K562 (cell line): ENCODE measurements around the gene NLRC3. TPM values are rescaled to one million over a fixed set of nuclear protein-coding genes. Genes with fewer than 3 reads are reported as not detected.
A peak's percentile ranks its signal among the peaks of the same experiment; 100 is the strongest.

Experiments
- ATAC-seq: fragments of 200-7000 bp; cut with Tn5 transposase; 3 replicates; pipeline ENCODE4 v1.9.1; 2020; ENCODE audit warnings: moderate library complexity
- BruUV-seq: library from RNA; stranded (reverse); fragments of 400-500 nt; replicated peaks from 2 replicates; lab custom pipeline; 2021; lab: Mats Ljungman, UMichigan
- CTCF ChIA-PET: fragments of 300-600 bp; formaldehyde crosslinking; extraction: SDS; loops from one replicate; lab custom pipeline; 2021; ENCODE audit warnings: low intra/inter-chr PET ratio; lab: Yijun Ruan, JAX
- POLR2A ChIA-PET: fragments of 300-600, 350-650 bp; sonication (Branson Sonifier 250); formaldehyde crosslinking; extraction: SDS; loops from one replicate; lab custom pipeline; 2021; ENCODE audit warnings: antibody characterized with exemption, inconsistent platforms; lab: Yijun Ruan, JAX
- DNase-seq, 4 experiments: peaks; one replicate each; pipeline versions ENCODE4 v3.0.0 to v3.0.0-alpha.2; 2011 to 2018; ENCODE audit warnings: low spot score in 3 of 4, mixed read lengths in 3 of 4; ENCODE audit errors: extremely low read depth in 1 of 4
- FAIRE-seq: peaks from 2 replicates; lab custom pipeline; 2011; peaks lifted over from hg19 to GRCh38; lab: Jason Lieb, UNC
- H2AFZ ChIP-seq: 2 replicates; pipeline ENCODE4 v1.6.0; 2011; ENCODE audit warnings: low read depth, low read length, control low read depth, inconsistent platforms
- H3K27ac ChIP-seq: fragments of 200-600 bp; 3 replicates; pipeline ENCODE4 v1.8.0; 2011; ENCODE audit warnings: low read depth, mild to moderate bottlenecking, control low read depth, inconsistent platforms, low read length, moderate library complexity, mixed read lengths; ENCODE audit errors: extremely low read depth
- H3K27me3 ChIP-seq, 2 experiments: fragments of 300-600 bp in 1 of 2; 2 replicates in 1 of 2; 3 replicates in 1 of 2; pipeline versions ENCODE4 v1.6.0 to v1.8.0; 2011; ENCODE audit warnings: inconsistent platforms in 2 of 2, low read length in 2 of 2, mild to moderate bottlenecking in 1 of 2, mixed read lengths in 1 of 2, moderate library complexity in 1 of 2; ENCODE audit not compliant: control insufficient read depth in 2 of 2, insufficient read depth in 2 of 2
- H3K36me3 ChIP-seq: fragments of 300-600 bp; 3 replicates; pipeline ENCODE4 v1.8.0; 2011; ENCODE audit warnings: mild to moderate bottlenecking, low read length, inconsistent platforms; ENCODE audit not compliant: control insufficient read depth, insufficient read depth
- H3K4me1 ChIP-seq, 2 experiments: fragments of 200-600 bp in 1 of 2; replicated peaks in 1 of 2; 2 replicates in 1 of 2; 3 replicates in 1 of 2; pipeline versions ENCODE4 v1.5.1 to v1.8.0; 2011; ENCODE audit warnings: inconsistent platforms in 2 of 2, low read length in 2 of 2, mild to moderate bottlenecking in 1 of 2, mixed read lengths in 1 of 2, moderate library complexity in 1 of 2; ENCODE audit not compliant: control insufficient read depth in 2 of 2, insufficient read depth in 2 of 2
- H3K4me2 ChIP-seq: 2 replicates; pipeline ENCODE4 v1.6.1; 2011; ENCODE audit warnings: low read length, control low read depth, inconsistent platforms, mixed read lengths; ENCODE audit not compliant: insufficient read depth
- H3K4me3 ChIP-seq: fragments of 200-600 bp; sonication (generic), shearing (Covaris generic); 2 replicates; pipeline ENCODE4 v1.5.1; 2016; ENCODE audit warnings: control low read depth, inconsistent platforms
- H3K79me2 ChIP-seq: fragments of 200-600 bp; 3 replicates; pipeline ENCODE4 v1.8.0; 2011; ENCODE audit warnings: low read length, inconsistent platforms; ENCODE audit not compliant: control insufficient read depth, insufficient read depth
- H3K9ac ChIP-seq, 2 experiments: 2 replicates each; pipeline versions ENCODE4 v1.6.0 to v1.6.1; 2011; ENCODE audit warnings: low read depth in 2 of 2, low read length in 2 of 2, control low read depth in 1 of 2, inconsistent platforms in 1 of 2, mild to moderate bottlenecking in 1 of 2, mixed read lengths in 1 of 2; ENCODE audit not compliant: insufficient read depth in 1 of 2
- H3K9me1 ChIP-seq: one replicate; pipeline ENCODE4 v1.6.0; 2011; ENCODE audit warnings: inconsistent platforms, mild to moderate bottlenecking, low read length, moderate library complexity; ENCODE audit not compliant: control insufficient read depth, insufficient read depth
- H3K9me3 ChIP-seq: replicated peaks from 2 replicates; pipeline ENCODE4 v1.5.1; 2011; ENCODE audit warnings: low read depth, low read length, inconsistent platforms; ENCODE audit not compliant: control insufficient read depth, insufficient read depth
- H4K20me1 ChIP-seq: replicated peaks from 2 replicates; pipeline ENCODE4 v1.6.1; 2011; ENCODE audit warnings: low read length, inconsistent platforms, mixed read lengths; ENCODE audit not compliant: control insufficient read depth, insufficient read depth
- BRD4 ChIP-seq: fragments of 200-600 bp; sonication (generic); IDR thresholded peaks from 2 replicates; pipeline ENCODE4 v1.6.1; 2017; ENCODE audit warnings: inconsistent platforms
- C11orf30 ChIP-seq: fragments of 450-650 bp; IDR thresholded peaks from 2 replicates; pipeline ENCODE4 v1.6.1; 2016; ENCODE audit warnings: low read depth, mild to moderate bottlenecking
- CTBP1 ChIP-seq: fragments of 450-650 bp; IDR thresholded peaks from 2 replicates; pipeline ENCODE4 v1.6.1; 2016; ENCODE audit warnings: borderline replicate concordance
- E2F6 ChIP-seq, 2 experiments: IDR thresholded peaks; 2 replicates each; pipeline ENCODE4 v1.6.1; 2011; ENCODE audit warnings: borderline replicate concordance in 1 of 2, control low read depth in 1 of 2, low read depth in 1 of 2, low read length in 1 of 2, mild to moderate bottlenecking in 1 of 2, mixed read lengths in 1 of 2, moderate library complexity in 1 of 2; ENCODE audit not compliant: insufficient read depth in 1 of 2, insufficient read length in 1 of 2, poor library complexity in 1 of 2, severe bottlenecking in 1 of 2; ENCODE audit errors: extremely low read depth in 1 of 2
- MAFF ChIP-seq: IDR thresholded peaks from 2 replicates; pipeline ENCODE4 v1.6.1; 2012; ENCODE audit warnings: low read length, improper control_type of control experiment
- MTA2 ChIP-seq: fragments of 450-650 bp; IDR thresholded peaks from 2 replicates; pipeline ENCODE4 v1.6.1; 2016; ENCODE audit warnings: low read depth
- NFE2 ChIP-seq: IDR thresholded peaks from 2 replicates; pipeline ENCODE4 v1.6.1; 2014; ENCODE audit warnings: antibody characterized with exemption, low read depth
- PKNOX1 ChIP-seq: fragments of 450-650 bp; IDR thresholded peaks from 2 replicates; pipeline ENCODE4 v1.6.1; 2016
- RBFOX2 ChIP-seq: fragments of 200-400 bp; formaldehyde crosslinking; IDR thresholded peaks from 2 replicates; pipeline ENCODE4 v1.6.1; 2017; ENCODE audit warnings: low read depth, mild to moderate bottlenecking, low read length, moderate library complexity
- SETDB1 ChIP-seq: IDR thresholded peaks from one replicate; pipeline ENCODE4 v1.6.1; 2012; ENCODE audit warnings: low read length, control low read depth, inconsistent platforms
- SP1 ChIP-seq: sonication (generic); formaldehyde crosslinking; IDR thresholded peaks from 2 replicates; pipeline ENCODE4 v1.8.1; 2022; ENCODE audit warnings: mild to moderate bottlenecking, missing genetic modification reagents
- ZBTB1 ChIP-seq: sonication (generic); formaldehyde crosslinking; IDR thresholded peaks from 2 replicates; pipeline ENCODE4 v1.8.1; 2023; ENCODE audit warnings: missing genetic modification reagents, low read depth, mild to moderate bottlenecking, borderline replicate concordance
- ZNF253 ChIP-seq: fragments of 250-450 bp; sonication (Bioruptor Pico); conservative IDR thresholded peaks from 2 replicates; pipeline ENCODE4 v1.6.1; 2021; ENCODE audit warnings: mild to moderate bottlenecking
- ZNF316 ChIP-seq: fragments of 450-650 bp; IDR thresholded peaks from 2 replicates; pipeline ENCODE4 v1.6.1; 2016
- ZNF449 ChIP-seq: fragments of 250-450 bp; sonication (Bioruptor Pico); IDR thresholded peaks from 2 replicates; pipeline ENCODE4 v1.8.0; 2022; ENCODE audit warnings: moderate library complexity, mild to moderate bottlenecking, inconsistent platforms
- WGBS: fragments of 100-300 bp; shearing (Covaris generic); methylation state at CpG from one replicate; pipeline ENCODE4 v1.1.6; 2016; ENCODE audit warnings: low coverage, mixed read lengths; ENCODE audit not compliant: insufficient coverage; ENCODE audit errors: missing lambda C conversion rate; 5-methylcytosine and 5-hydroxymethylcytosine counted together
- in situ Hi-C: fragments of 300-500 bp; cut with MboI; formaldehyde crosslinking; loops from 4 replicates; pipeline ENCODE4 v1.15.0; 2018; ENCODE audit warnings: inconsistent platforms, mixed read lengths
- intact Hi-C: fragments of 100-400 bp; cut with micrococcal nuclease; formaldehyde crosslinking; loops from 2 replicates; pipeline ENCODE4 v1.14.2; 2022
- polyA plus RNA-seq, 8 experiments: library from polyadenylated mRNA; depleted of rRNA in 4 of 8; stranded (reverse) in 5 of 8; unstranded in 3 of 8; fragments of >200 nt; fragmentation: Nextera tagmentation in 2 of 8; fragmentation: Illumina TruSeq in 1 of 8; extraction: Ambion mirVana in 2 of 8; extraction: Trizol in 1 of 8; gene quantifications; 2 replicates each; pipeline versions ENCODE4 v1.2.1 to v1.2.3, GENCODE V29; 2011 to 2014; ENCODE audit warnings: inconsistent platforms in 1 of 8, missing spikeins in 1 of 8
- total RNA-seq, 7 experiments: library from RNA; depleted of rRNA in 6 of 7; stranded (reverse); fragments of >200 nt in 6 of 7; fragmentation: Illumina TruSeq in 2 of 7; extraction: Trizol in 2 of 7; gene quantifications; 2 replicates each; pipeline versions ENCODE4 v1.2.1 to v1.2.3, GENCODE V29; 2011 to 2021; ENCODE audit warnings: low replicate concordance in 1 of 7
- TF ChIP-seq, protein P1 (sequence below), 2 experiments: IDR thresholded peaks; 2 replicates each; pipeline ENCODE4 v1.6.1; 2012; ENCODE audit warnings: improper control_type of control experiment in 2 of 2, low read depth in 2 of 2, low read length in 2 of 2, borderline replicate concordance in 1 of 2

The NLRC3 gene
- total and polyA plus RNA-seq, 9 of the 15 experiments (the other 6 are each of a cell fraction or from before 2014, with no cell fraction given), result 0.03 to 0.13 (median 0.03) TPM; not detected in 4

DNA sequence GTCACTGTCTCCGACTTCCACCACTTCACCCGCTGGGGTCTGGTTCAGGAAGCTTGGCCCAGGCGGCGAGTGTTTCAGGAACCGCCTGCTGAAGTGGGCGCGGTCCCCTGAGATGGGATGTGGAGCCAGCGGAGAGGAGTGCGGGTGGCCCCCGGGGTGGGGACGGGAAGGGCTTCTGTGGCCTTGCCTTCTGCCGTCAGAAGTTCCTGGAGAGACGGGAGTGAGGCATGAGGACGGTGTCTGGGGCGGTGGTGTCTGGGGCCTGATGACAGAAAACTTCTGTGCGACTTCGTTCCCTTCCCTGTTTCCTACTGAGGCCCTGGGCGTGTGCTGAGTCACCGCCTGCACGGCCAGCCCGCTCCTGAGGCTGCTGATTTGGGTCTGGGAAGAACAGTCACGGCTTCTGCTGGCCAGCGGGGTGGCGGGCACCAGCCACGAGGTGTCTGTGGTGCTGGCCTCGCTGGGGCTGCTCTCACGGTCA, 12.3 kb upstream of the NLRC3 start:
- peaks cover 10 to 26% of the 10 kb centered on the region in 2 experiments; a peak in 4 of 5 replicates for H3K4me1 ChIP-seq
- H3K9me3 ChIP-seq, result no peaks in the 10 kb centered on the region
- H3K27ac ChIP-seq, result peak overlapping the region; percentile 52; the same call in 2 of the 3 replicates
- WGBS, result 32% methylated on average over 24 of the region's 27 CpGs
- H3K4me2 ChIP-seq, result peak overlapping the region; percentile 24
- in situ Hi-C loops (no loop called here), intact Hi-C loops (no loop called here)
- FAIRE-seq, result peak; percentile 85
- DNase-seq, result peak; percentile 61 to 76 (median 66)
- peaks cover 4% of the 10 kb centered on the region for H3K9me1 ChIP-seq
- no peaks in the 10 kb centered on the region for H3K27me3 ChIP-seq
- ChIA-PET CTCF (no interaction called here), POLR2A (interaction anchor here (0.7 kb wide), 1 partner anchor 10 kb away, joined by 3 read pairs; no protein-coding TSS in a partner anchor)
- no peaks in the 10 kb centered on the region for H3K79me2 ChIP-seq
- peaks cover 6% of the 10 kb centered on the region; the same call in 1 of the 3 replicates for H3K36me3 ChIP-seq
- peak overlapping the region; percentile 28 to 85; a peak in 3 of 4 replicates for H3K9ac ChIP-seq
- H3K4me3 ChIP-seq, result no peak overlapping the region
- no peaks in the 10 kb centered on the region for H4K20me1 ChIP-seq
- peak; percentile 91 for ATAC-seq
- BruUV-seq, result no TSS peak
- peak overlapping the region; percentile 79 for H2AFZ ChIP-seq
- no peak for TF ChIP-seq SETDB1
- no peak for TF ChIP-seq PKNOX1
- TF ChIP-seq RBFOX2, result peak; percentile 36; the same call in 1 of the 2 replicates
- peak; percentile 8; the same call in 1 of the 2 replicates for TF ChIP-seq MAFF
- TF ChIP-seq ZNF253 (CRISPR knock-in tag), result no peak
- no peak for TF ChIP-seq MTA2
- TF ChIP-seq, protein P1, sequence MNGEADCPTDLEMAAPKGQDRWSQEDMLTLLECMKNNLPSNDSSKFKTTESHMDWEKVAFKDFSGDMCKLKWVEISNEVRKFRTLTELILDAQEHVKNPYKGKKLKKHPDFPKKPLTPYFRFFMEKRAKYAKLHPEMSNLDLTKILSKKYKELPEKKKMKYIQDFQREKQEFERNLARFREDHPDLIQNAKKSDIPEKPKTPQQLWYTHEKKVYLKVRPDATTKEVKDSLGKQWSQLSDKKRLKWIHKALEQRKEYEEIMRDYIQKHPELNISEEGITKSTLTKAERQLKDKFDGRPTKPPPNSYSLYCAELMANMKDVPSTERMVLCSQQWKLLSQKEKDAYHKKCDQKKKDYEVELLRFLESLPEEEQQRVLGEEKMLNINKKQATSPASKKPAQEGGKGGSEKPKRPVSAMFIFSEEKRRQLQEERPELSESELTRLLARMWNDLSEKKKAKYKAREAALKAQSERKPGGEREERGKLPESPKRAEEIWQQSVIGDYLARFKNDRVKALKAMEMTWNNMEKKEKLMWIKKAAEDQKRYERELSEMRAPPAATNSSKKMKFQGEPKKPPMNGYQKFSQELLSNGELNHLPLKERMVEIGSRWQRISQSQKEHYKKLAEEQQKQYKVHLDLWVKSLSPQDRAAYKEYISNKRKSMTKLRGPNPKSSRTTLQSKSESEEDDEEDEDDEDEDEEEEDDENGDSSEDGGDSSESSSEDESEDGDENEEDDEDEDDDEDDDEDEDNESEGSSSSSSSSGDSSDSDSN (IDR thresholded peaks at IDR 0.05; ENCODE audit: borderline replicate concordance in 1 of 2, low read depth in 2 of 2, low read length in 2 of 2), result peak in 1 of 2 experiments; percentile 47; a peak in 1 of 4 replicates
- no peak for TF ChIP-seq ZNF449
- peak; percentile 60 to 64 for TF ChIP-seq E2F6 (IDR thresholded peaks at IDR 0.05; ENCODE audit: borderline replicate concordance in 1 of 2, extremely low read depth in 1 of 2, insufficient read depth in 1 of 2, insufficient read length in 1 of 2, low read depth in 1 of 2, low read length in 1 of 2, poor library complexity in 1 of 2, severe bottlenecking in 1 of 2)
- peak; percentile 93 for TF ChIP-seq C11orf30
- peak; percentile 92 for TF ChIP-seq NFE2
- peak; percentile 89 for TF ChIP-seq ZNF316
- peak; percentile 25; the same call in 1 of the 2 replicates for TF ChIP-seq CTBP1
- no peak for TF ChIP-seq SP1 (CRISPR knock-in tag)
- no peak for TF ChIP-seq ZBTB1 (CRISPR knock-in tag)
- no peak for TF ChIP-seq BRD4
